AG04450 (cell line): ENCODE measurements around the gene IKZF1. TPM values are rescaled to one million over a fixed set of nuclear protein-coding genes. Genes with fewer than 3 reads are reported as not detected.

ENCODE experiments used
- CTCF ChIA-PET: fragments of 300-600, 350-600 bp; formaldehyde crosslinking; extraction: SDS; loops from one replicate; lab custom pipeline; 2022; ENCODE audit warnings: antibody characterized with exemption, inconsistent platforms; lab: Charles Lee
- POLR2A ChIA-PET: fragments of 350-600 bp; formaldehyde crosslinking; extraction: SDS; loops from one replicate; lab custom pipeline; 2021; ENCODE audit warnings: antibody characterized with exemption, inconsistent platforms; lab: Yijun Ruan, JAX
- DNase-seq: peaks from one replicate; pipeline ENCODE4 v3.0.0-alpha.2; 2011; ENCODE audit warnings: low read depth, low spot score
- H3K27ac ChIP-seq: one replicate; pipeline ENCODE4 v1.5.1; 2012; ENCODE audit warnings: low read depth, low read length, control low read depth
- H3K27me3 ChIP-seq: one replicate; pipeline ENCODE4 v1.6.0; 2012; ENCODE audit warnings: low read length; ENCODE audit not compliant: control insufficient read depth, insufficient read depth
- H3K4me3 ChIP-seq: 2 replicates; pipeline ENCODE4 v1.5.1; 2011; ENCODE audit warnings: mild to moderate bottlenecking, low read depth, low read length, control low read depth
- H3K9me3 ChIP-seq: 2 replicates; pipeline ENCODE4 v1.5.1; 2012; ENCODE audit warnings: low read length; ENCODE audit not compliant: control insufficient read depth, insufficient read depth
- polyA plus RNA-seq: library from polyadenylated mRNA; depleted of rRNA; stranded (reverse); fragments of >200 nt; gene quantifications from 2 replicates; pipeline ENCODE4 v1.2.3, GENCODE V29; 2011
- TF ChIP-seq, protein P1 (sequence below): IDR thresholded peaks from 2 replicates; pipeline ENCODE4 v1.5.1; 2011; ENCODE audit warnings: low read depth, low read length, control low read depth, inconsistent platforms

IKZF1 gene
- polyA plus RNA-seq, 1 experiment, result not detected

DNA sequence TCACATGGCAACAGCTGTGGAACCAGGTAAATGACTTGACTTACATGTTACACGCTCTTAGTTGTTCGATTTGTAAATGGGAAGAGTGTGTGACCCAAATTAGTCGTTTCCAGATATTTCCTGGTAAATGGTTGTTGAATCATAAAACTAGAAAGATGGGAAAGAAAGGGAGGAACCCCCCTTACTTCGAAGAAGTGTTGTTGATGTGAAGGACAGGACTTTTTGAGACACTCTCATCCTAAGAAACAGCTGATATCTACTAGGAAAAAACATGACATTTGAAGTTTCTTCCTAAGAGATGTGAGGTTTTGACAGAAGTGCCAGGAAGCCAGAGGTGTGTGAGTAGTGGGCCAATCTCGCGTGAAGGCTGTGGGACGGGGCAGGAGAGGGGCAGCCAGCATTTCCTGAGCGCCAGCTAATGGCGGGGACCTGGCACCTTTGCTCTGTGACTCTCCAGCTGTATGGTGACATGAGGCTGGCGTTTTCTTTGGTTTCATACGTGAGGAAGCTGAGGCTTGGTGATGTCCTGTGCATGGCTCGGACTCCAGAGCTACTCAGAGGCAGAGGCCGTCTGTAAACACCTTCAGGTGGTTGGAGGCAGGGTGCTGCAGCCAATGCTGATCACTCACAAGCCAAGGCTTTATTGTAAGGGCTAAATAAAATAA lies 53.7 kb downstream of the IKZF1 start:
- ChIA-PET CTCF (no interaction called here), POLR2A (no interaction called here)
- Histone ChIP-seq H3K4me3 (no peak overlapping the region), H3K27ac (no peak overlapping the region), H3K9me3 (no peaks in the 10 kb centered on the region; the same call in 1 of the 2 replicates), H3K27me3 (no peaks in the 10 kb centered on the region)
- TF ChIP-seq, protein P1, sequence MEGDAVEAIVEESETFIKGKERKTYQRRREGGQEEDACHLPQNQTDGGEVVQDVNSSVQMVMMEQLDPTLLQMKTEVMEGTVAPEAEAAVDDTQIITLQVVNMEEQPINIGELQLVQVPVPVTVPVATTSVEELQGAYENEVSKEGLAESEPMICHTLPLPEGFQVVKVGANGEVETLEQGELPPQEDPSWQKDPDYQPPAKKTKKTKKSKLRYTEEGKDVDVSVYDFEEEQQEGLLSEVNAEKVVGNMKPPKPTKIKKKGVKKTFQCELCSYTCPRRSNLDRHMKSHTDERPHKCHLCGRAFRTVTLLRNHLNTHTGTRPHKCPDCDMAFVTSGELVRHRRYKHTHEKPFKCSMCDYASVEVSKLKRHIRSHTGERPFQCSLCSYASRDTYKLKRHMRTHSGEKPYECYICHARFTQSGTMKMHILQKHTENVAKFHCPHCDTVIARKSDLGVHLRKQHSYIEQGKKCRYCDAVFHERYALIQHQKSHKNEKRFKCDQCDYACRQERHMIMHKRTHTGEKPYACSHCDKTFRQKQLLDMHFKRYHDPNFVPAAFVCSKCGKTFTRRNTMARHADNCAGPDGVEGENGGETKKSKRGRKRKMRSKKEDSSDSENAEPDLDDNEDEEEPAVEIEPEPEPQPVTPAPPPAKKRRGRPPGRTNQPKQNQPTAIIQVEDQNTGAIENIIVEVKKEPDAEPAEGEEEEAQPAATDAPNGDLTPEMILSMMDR, result no peak
- DNase-seq, result no peak

DNA sequence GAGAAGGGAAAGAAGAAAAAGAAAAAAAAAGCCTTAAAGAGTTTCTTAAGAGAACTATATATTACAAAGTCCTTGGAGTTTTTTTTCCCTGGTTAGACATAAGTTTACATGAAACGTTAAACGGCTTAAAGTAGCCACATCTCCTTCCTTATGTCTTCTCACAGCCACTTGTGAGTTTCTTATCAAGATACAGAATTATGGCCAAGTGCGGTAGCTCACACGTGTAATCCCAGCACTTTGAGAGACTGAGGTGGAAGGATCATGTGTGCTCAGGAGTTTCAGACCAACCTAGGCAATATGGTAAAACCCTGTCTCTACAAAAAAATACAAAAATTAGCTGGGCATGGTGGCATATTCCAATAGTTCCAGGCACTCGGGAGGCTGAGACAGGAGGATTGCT lies 54.3 kb downstream of the IKZF1 start:
- TF ChIP-seq, protein P1, result no peak
- no peak for DNase-seq
- ChIA-PET POLR2A (no interaction called here), CTCF (no interaction called here)
- no peaks in the 10 kb centered on the region; the same call in 1 of the 2 replicates for H3K9me3 ChIP-seq
- no peak overlapping the region for H3K4me3 ChIP-seq
- H3K27ac ChIP-seq, result no peak overlapping the region
- no peaks in the 10 kb centered on the region for H3K27me3 ChIP-seq

DNA sequence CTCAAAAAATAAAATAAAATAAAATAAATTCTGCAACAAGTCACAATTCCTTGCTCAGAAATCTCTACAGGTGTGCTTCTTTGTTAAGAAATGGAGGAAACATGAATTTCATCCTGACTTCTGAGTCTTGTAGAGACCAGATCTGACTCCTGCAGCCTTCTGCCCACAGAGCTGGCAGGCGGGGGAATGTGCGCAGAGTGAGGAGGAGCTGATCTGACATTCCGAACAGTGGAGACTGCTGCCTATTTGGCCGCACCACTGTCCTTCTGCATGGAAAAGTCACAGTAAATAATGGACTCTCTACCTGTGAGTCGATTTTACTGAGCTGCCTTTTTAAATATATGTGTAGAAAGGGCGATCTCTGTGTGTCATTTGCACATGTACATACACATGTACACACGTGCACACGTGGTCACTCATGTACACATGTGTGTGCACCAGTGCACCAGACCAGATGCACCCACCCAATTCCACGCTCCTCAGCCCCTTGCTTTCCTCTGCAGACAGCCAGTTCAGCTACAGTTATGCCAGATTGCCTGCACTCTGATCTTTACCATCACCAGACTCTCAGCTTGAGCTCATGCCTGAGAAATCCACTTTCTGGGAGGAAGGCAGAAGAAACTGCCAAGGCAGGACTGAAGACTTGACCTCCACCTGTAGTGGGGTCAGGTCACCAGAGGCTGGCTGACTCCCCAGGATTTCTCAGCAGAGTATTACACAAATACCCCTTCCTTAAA lies 54.9 kb downstream of the IKZF1 start:
- ChIA-PET POLR2A (no interaction called here), CTCF (no interaction called here)
- H3K27ac ChIP-seq, result no peak overlapping the region
- no peak for DNase-seq
- TF ChIP-seq, protein P1, result no peak
- no peaks in the 10 kb centered on the region; the same call in 1 of the 2 replicates for H3K9me3 ChIP-seq
- no peak overlapping the region for H3K4me3 ChIP-seq
- no peaks in the 10 kb centered on the region for H3K27me3 ChIP-seq

DNA sequence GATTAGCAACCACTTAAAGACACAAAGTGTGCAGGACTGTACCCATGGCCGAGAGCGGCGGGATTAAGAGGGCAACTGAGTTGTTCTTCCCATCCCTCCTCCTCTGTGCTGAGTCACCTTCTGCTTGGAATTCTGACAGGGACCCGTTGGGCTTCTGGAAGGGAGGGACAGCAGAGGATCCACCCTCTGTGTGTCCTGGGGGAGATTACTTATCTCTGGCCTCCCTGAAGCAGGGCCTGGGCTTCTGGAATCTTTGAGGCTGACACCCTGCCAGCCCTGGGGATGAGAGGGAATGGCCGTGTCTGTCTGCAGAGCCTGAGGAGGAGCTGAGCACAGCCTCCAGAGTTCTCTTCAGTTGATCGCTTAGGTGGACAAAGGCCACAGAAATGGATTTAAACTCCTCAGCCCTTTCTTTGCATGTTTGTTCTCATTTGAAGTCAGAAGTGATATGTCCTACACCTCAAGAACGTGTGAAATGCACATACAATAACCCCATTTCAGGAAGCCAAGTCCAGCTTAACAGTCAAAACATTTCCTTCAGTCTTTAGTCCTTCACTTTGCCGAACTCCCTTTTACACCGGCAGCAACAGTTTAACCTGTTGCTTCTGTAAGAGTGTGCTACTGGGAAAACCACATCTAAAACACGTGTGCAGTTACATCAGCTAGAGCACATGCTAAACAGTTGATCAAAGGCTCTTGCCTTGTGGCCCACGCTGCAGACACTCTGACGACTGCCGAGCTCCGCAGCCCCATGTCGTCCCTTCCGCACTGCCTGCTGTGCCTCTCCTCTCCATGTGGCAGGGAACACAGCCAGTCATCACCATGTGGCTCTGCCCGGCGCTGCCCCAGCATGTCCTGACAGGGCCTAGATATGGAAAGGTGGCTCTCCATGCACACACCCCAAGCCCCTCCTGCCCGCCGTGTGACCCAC lies 55.7 kb downstream of the IKZF1 start:
- H3K9me3 ChIP-seq, result no peaks in the 10 kb centered on the region; the same call in 1 of the 2 replicates
- CTCF ChIA-PET, result no interaction called here
- H3K27me3 ChIP-seq, result no peaks in the 10 kb centered on the region
- no peak overlapping the region for H3K27ac ChIP-seq
- POLR2A ChIA-PET, result no interaction called here
- no peak for DNase-seq
- no peak overlapping the region for H3K4me3 ChIP-seq
- TF ChIP-seq, protein P1, result no peak
